GM18508 (cell line): ENCODE results near the gene SNAPIN.
"Not testable (repeated sequence)": the region's sequence is repeated elsewhere in the genome, so short reads cannot be mapped to it uniquely, and the experiment has no call there.

Experiments
- ATAC-seq: cut with Tn5 transposase; IDR thresholded peaks from one replicate; pipeline ENCODE4 v1.9.1; 2021; ENCODE audit warnings: moderate number of reproducible peaks; ENCODE audit not compliant: insufficient read depth, unreplicated experiment

Gene SNAPIN

DNA sequence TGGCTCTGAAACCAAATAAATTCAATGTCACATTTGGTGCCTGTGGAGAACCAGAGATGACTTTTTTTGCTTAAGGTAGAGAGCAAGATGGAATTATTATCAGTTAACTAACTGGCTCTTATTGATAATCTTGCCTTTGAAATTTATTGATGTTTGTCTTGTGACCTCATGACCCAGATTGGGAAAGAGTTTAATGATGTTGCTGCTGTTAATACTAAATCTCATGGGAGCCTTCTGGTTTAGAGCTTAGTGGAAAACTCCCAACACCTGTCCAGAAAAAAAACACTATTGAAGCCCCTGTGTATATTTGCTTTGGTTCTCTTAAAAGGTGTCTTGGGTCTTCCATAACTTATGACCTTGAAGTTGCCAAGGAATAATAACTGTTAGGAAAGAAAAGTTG, 14.7 kb upstream of the SNAPIN start:
- no peak for ATAC-seq

DNA sequence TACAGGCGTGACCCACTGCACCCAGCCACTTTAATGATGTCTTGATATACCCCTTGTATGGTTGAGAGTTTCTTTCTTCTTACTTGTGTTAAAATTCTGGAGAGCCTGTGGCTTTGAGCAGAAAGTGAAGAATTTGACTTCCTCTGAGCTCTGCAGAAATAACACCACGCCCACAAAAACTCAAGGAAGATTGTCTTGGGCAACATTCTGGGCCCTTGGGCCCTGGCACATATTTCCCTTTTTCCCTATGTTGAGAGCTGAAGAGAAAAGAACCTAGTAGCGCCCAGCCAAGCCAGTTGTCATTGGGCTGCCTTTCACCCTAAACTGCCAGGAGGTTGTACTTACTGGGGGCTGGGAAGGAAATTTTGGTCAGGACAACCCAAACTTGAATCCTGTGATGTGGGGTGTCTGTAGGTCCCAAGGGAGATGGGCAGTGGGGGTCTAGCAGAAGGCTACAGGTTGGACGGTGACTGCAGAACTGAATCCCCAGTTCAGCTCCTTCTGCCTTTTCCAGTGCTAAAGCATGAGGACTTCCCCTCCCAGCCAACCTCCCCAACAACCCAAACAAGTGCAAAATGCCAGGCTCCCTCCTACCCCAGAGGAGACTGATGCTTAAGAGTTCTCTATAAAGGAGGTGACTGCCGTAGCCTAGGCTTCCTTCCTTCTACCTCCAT, 11.7 kb upstream of the SNAPIN start:
- no peak for ATAC-seq

DNA sequence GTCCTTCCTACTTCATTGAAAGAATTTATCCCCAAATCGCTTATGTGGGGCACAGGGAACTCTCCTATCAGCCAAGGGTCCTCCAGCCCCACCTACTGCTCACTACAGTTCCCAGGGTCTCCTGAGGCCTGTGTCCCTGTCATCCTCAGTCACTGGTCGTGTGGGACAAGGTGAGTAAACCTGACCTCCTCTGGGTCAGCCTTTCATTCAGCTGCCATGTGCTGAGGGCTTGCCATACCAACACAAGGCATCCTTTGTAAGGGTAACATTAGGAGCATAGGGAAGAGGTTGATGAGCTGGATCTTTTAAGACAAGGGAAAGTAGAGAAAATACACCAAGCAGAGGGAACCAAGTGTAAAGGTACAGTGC, 11.2 kb upstream of the SNAPIN start:
- no peak for ATAC-seq

DNA sequence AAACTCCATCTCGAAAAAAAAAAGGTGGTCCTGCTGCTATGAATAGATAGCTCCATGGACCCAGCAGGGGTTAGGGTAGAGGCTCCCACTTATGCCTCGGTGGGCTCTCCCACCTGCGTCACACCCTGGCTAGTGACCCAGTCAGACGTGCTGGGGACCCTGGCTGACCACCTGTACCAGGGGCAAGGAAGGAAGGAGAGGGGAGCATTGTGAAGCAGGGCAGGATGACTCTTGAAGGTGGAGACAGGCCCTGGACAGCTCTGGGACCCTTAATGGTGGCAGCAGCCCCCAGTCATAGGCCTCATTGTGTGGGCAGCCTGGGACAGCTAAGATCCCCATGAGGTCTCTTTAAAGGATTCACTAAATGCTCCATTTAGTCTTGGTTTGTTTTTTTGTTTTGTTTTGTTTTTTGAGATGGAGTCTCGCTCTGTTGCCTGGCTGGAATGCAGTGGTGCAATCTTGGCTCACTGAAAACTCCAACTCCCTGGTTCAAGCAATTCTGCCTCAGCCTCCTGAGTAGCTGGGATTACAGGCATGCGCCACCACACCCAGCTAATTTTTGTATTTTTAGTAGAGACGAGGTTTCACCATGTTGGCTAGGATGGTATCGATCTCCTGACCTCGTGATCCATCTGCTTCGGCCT, 10.4 kb upstream of the SNAPIN start:
- no peak for ATAC-seq

DNA sequence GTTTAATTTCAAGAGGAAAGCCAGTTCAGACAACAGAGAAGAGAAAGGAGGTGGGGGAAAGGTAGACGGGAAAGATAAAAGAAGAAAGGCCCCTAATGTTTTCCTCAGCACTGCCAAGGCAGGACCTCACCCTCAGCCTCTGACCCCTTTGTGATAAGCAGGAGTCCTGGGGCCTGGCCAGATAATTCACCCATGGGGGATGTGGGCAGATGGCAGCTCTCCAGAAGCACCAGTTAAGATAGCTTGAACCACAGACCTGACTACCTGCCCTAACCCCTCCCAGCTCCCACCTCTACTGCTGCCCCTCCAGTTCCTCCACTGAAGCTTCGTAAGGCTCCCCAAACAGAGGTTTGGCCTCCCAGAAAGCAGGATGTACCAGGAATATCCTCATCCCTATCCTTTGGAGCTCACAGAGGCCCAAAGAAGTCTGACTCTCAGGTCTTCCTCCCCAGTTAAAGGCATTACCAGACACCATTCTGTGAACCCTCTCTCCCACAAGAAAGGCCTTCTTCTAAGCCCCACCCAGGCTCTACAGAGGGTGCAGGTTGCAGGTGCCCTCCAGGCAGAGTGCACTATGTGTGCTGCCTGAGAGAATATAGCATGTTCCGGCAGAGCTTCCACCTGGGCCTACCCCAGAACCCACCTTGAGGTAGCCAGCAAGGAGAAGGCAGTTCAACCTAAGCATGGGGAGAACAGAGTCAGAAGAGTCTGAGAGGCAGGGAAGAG, 9.2 kb upstream of the SNAPIN start:
- ATAC-seq: no peak

DNA sequence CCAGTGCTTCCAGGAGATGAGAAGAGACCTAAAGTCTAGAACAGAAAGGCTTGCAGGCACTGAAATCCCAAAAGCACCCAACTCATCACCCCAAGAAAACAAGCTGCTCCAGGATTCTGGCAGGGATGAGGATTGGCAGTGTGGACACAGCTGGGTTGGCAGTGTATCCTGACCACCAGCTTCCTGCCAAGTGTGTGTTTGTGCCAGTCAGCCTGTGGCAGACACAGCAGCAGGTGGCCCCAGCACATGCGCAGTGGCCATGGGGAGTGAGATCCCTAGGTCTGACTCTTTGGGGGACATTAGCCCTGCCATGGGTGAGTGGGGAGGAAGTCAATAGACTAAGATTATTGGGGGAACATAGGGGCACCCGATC, 8.7 kb upstream of the SNAPIN start:
- no peak for ATAC-seq

DNA sequence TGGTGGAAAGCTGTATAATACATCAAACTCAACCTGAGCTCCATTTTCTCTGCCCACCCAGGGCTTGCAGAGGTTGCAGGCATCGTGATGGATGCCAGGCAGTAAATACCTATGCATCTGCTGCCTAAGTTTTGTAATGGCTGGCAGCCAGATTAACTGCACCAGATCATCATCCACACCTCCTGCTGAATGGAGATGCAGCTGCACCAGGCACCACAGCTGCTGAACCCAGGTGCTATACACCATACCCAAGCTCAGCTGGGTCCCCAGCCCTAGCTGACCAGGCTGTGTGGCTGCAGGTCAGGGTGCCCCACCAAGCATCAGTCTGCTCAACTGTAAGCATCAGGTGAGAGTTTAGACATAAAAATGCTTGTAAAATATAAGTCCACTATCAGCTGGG, 6.7 kb upstream of the SNAPIN start:
- no peak for ATAC-seq

DNA sequence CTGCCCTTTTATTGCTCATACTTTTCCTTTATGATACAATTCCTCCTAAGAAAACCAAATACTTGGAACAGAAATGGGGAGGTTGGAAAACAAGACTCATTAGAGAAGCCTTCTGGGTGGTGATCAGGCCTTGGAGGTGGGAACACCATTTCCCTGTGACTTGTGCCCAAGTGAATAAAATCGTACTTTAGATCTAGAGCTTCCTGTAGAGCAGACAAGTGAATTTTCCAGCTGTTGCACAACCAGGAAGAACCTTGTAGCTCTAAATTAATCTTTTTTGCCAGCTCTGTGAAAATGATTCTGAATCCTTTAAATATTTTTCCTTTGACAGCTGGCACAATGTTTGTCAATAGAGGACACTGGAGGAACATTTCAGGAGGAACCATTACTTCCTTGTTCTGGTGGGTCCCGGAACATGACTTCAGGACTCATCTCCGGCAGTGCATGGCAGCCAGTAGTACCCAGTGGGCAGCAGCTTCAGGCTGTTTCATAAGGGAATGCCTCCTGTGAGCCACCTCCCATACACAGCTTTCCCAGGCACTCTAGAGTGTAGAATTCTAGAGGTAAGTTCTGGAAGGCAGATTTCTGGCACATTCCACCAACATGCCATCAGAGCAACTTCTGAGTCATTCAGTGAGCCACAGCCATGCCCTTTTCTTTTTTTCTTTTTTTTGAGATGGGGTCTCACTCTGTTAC, 5.5 kb upstream of the SNAPIN start:
- ATAC-seq: no peak

DNA sequence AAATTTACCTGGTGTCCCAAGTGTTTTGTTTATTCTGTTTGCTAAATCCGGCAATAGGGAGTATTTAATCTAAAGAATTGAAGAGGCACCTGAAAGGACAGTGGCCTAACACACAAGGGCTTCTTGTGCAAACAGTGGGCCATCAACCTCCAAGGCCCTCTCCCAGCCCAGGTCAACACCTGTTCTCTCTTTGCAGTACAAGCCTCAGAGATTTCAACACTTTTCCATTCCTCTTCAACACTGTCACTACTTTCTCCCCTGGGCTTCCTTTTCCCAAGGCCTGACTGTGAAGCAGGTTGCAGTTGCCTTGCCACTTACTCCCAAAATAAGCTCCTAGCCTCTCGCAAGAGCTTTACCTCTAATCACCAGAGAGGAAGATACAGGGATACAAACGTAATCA, 3.2 kb upstream of the SNAPIN start:
- no peak for ATAC-seq

DNA sequence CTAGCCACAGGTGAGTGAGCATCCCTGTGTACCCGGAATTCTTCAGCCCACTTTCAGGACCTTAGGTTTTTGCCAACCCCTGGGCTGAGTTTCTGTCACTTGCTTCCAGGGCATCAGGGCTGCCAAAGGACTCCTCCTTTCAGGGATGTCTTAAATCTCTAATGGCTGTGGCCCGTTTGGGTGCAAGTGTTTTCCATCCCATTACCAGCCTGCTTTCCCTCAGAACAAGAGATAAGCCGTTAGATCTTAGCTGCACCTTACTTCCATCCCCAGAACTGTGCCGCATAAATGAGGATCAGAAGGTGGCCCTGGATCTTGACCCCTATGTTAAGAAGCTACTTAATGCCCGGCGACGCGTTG, 652 bp downstream of the SNAPIN start:
- ATAC-seq: no peak

DNA sequence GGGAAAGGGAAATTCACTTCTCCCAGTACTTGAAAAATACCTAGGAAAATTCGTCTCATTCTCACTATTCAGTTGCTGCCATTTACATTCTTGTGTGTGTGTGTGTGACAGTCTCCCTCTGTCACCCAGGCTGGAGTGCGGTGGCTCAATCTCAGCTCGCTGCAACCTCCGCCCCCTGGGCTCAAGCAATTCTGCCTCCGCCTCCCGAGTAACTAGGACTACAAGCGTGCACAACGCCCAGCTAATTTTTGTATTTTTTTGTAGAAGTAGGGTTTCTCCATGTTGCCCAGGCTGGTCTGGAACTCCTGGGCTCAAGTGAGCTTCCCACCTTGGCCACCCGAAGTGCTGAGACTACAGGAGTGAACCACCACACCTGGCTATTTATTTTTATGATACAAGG, 1.2 kb downstream of the SNAPIN start:
- no peak for ATAC-seq

DNA sequence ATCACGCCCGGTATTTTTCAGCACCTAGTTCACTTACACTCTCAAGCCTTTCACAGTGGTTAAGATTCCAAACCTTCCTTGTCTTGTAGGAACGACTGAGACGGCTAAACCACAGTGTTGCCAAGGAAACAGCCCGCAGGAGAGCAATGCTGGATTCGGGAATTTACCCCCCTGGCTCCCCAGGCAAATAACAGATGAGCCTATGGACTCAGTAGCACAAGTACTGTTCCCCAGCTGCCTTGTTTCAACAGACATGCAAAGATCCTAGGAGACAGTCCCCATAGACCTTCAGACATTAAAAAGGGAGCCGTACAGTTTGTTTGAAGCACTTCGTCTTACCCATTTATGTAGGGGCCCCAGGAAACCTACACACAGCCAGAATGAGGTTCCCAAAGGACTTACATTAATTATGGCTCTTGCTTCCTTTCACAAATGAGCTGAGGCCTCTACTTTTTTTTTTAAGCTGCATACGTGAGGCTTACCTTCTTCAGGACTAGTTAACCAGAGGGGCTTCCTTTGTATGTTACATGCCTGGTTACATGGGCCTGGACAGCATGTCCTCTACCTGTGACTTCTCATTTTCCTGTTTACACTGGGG, 2.7 kb downstream of the SNAPIN start:
- no peak for ATAC-seq

DNA sequence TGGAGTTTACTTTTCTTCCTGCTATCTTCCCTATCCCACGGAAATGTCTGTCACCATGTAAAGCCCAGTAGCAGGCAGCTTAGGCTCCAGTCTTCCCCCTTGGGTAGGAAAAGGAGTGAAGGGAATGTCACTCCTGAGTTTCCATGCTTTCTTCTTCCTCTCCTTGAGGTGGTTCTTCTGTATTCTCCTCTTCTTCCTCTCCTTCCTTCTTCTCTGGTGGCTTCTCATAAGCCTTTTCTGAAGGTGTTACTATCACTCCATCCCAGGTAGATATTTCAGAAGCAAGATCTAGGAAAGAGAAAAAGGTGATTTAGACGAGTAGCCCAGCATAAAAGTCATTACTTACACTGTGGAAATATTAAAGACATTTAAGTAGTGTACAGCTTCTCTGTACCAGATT, 3.8 kb downstream of the SNAPIN start:
- no peak for ATAC-seq

DNA sequence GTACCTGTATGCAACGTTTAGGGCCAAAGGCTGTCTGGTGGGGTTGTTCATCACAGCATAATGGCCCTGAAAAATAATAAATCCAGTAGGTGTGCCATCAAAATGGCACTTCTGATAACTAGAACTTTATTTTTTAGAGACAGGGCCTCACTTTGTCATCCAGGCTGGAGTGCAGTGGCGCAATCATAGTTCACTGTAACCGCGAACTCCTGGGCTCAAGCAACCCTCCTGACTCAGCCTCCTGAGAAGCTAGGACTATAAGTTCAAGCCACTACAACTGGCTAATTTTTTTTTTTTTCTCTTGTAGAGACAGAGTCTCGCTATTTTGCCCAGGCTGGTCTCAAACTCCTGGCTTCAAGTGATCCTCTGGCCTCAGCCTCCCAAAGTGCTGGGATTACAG, 4.7 kb downstream of the SNAPIN start:
- ATAC-seq: no peak

DNA sequence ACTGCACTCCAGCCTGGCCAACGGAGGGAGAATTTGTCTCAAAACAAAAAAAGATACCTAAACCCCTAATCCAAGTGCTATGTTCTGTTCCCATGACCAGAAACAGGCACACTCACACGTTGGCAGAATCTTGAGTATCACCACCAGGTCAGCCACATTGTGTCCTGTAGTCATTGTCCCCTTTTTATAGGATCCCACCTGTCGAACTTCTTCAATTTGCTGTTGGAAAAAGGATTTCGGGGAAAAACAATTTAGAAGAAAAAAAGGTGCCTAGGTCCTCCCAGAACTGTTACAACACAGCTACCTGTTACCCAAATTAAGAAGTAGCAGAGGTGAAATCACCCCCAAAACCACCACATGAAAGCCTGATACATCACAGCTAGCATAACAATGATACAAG, 8.9 kb downstream of the SNAPIN start:
- no peak for ATAC-seq

DNA sequence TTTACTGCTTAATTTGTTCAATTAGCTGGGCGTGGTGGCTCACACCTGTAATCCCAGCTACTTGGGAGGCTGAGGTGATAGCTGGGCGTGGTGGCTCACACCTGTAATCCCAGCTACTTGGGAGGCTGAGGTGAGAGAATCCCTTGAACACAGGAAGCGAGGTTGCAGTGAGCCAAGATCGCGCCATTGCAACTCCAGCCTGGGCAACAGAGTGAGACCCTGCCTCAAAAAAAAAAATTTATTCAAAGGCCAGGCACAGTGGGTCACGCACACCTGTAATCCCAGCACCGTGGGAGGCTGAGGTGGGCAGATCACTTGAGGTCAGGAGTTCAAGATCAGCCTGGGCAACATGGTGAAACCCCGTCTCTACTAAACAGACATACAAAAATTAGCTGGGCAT, 10.2 kb downstream of the SNAPIN start:
- not testable (repeated sequence) for ATAC-seq

DNA sequence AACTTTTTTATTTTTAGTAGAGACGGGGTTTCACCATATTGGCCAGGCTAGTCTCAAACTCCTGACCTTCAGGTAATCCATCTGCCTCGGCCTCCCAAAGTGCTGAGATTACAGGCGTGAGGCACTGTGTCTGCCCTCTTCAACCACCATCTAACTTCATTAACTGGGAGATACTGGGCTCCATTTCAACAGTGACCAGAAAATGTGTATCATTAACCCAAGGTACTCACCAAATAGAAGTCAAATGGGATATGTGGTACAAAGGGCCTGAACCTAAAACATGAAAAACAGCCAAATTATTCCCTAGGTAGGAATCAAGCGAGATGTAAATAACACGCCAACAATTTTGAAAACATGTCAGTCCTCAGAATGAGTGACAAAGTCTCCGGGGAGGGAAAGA, 11.1 kb downstream of the SNAPIN start:
- no peak for ATAC-seq

DNA sequence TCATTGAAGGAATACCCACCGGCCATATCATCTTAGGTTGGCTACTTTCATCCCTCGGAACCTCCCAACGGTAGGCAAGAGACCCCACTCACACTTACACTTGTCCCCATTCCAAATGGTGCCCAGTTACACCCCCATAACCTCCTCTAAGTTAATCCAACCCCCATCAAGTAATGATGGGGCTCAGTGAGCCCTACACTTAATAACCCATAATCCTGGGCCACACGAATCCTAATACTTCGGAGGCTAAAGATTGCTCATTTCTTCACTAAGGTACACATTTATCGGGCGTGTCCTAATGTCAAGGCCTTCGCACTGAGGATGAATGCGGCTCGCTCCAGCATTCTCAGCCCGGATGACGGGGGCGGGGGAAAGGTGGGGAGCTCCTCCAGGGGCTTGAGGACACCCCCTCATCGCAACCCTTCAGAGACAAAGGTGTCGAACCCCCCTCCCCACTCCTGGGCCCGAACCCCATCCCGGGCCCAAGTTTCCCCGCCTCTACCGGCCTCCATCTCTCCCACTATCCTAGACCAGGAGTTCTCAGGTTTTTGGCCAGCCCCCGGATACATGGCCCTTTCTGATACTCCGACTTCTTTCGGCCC, 11.9 kb downstream of the SNAPIN start:
- no peak for ATAC-seq

DNA sequence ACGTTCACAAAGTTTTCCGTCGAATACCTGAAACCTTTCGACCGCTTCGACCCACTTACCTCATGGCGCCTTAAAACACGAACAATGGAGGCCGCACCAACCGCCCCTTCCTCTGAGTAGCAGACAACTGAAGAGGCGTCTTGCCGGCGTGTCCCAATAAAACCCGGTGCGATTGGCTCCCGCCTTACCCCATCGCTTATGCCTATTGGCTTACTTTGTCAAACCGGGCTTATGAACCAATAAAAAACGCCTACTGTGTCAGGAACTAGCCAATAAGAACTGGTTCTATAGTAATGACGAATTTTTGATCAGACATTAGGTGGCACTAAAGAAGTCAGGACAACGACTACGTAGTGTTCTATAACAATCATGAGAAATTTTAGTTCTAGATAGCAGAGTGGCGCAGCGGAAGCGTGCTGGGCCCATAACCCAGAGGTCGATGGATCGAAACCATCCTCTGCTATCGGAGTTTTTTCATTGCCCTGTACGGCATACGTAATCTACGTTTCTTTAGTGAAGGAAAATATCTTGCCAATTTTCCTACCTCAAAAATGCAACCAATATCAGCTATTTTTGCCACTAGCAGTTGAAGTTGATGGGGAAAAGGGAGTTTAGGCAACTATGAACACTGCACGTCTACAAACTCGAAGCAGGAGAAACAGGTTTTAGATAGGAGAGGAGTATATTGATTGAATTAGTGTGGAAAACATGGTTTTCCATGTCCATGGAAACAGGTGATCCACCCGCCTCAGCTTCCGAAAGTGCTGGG, 12.5 kb downstream of the SNAPIN start, which contains the start of gene ILF2:
TSS of gene ILF2 (minus strand) at position 135 of the 769 bp plus-strand sequence. CDS start at position 64, 71 bp downstream.
- ATAC-seq: peak; percentile 82
